ENCODE measurements around the gene TICAM2. TPM values are rescaled to one million over a fixed set of nuclear protein-coding genes. Genes with fewer than 3 reads are reported as not detected.

The TICAM2 gene
- total RNA-seq, 3 donors from 2014 or later, result 0.98 to 1.6 (median 1.5) TPM

DNA sequence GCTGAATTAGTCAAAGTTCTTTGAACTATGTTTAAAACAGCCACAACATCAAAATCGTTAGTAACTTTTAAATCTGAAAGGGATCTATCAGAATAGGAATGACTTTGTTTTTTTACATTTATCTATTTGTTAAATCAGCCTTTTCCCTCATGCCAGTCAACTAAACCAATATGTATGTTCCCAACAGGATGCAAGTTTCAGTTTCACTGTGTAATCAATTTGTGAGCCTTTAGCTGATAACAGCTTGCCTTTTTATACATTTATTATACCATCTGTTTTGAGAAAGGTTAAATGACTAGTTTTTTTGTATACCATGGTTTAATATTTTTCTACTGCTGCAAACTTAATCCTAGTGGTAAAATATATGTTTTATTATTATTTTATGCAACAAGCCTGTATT, 14.6 kb upstream of the TICAM2 start:
- intact Hi-C loops (cut with DNase I; ENCODE audit: low total_unique reads), result no loop called here
- Histone ChIP-seq H3K4me3 (no peak overlapping the region), H3K27me3 (no peaks in the 10 kb centered on the region), H3K27ac (no peak overlapping the region), H3K9me3 (no peaks in the 10 kb centered on the region), H3K36me3 (no peaks in the 10 kb centered on the region), H3K4me1 (no peaks in the 10 kb centered on the region)
- TF ChIP-seq, protein P1, sequence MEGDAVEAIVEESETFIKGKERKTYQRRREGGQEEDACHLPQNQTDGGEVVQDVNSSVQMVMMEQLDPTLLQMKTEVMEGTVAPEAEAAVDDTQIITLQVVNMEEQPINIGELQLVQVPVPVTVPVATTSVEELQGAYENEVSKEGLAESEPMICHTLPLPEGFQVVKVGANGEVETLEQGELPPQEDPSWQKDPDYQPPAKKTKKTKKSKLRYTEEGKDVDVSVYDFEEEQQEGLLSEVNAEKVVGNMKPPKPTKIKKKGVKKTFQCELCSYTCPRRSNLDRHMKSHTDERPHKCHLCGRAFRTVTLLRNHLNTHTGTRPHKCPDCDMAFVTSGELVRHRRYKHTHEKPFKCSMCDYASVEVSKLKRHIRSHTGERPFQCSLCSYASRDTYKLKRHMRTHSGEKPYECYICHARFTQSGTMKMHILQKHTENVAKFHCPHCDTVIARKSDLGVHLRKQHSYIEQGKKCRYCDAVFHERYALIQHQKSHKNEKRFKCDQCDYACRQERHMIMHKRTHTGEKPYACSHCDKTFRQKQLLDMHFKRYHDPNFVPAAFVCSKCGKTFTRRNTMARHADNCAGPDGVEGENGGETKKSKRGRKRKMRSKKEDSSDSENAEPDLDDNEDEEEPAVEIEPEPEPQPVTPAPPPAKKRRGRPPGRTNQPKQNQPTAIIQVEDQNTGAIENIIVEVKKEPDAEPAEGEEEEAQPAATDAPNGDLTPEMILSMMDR (IDR thresholded peaks at IDR 0.05), result no peak
- TF ChIP-seq POLR2AphosphoS5 (IDR thresholded peaks at IDR 0.05) (no peak), POLR2A (IDR thresholded peaks at IDR 0.05) (no peak)
- DNase-seq (ENCODE audit: low spot score in 2 of 2), result no peak

DNA sequence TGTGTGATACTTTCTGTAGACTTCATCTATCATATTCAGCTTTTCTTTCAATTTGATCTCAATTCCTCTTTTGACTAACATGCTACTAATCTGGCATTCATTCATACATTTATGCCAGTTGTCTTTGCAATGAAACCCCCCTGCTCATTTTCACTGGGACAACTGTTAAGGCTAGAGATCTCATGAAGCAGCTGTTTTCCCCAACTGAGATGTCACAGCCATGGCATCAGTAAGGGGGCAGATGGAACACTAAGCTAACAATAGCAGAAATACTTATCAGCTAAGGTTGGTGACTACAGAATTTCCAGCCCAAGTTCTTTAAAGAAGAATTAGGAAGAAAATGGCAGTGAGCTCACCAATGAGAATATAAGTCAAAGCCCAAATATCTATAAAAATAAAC, 14.2 kb upstream of the TICAM2 start:
- TF ChIP-seq POLR2A (IDR thresholded peaks at IDR 0.05) (no peak), POLR2AphosphoS5 (IDR thresholded peaks at IDR 0.05) (no peak)
- TF ChIP-seq, protein P1 (IDR thresholded peaks at IDR 0.05), result no peak
- DNase-seq (ENCODE audit: low spot score in 2 of 2), result no peak
- intact Hi-C loops (cut with DNase I; ENCODE audit: low total_unique reads), result no loop called here

DNA sequence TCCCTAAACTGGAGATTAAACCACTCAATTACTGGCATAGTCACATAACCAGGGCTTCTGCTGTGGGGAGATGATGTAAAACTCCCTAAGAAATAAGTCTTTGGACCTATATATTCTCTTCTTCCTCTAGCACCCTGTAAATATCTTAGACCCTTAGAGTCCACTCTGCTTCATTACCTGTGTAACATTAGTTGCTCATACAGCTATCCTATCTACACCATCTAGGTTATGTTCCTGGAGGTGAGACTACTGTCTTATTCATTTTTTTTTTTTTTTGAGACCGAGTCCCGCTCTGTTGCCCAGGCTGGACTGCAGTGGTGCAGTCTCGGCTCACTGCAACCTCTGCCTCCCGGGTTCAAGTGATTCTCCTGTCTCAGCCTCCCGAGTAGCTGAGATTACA, 9.6 kb upstream of the TICAM2 start:
- no peak for DNase-seq (ENCODE audit: low spot score in 2 of 2)
- no peak for TF ChIP-seq POLR2AphosphoS5 (IDR thresholded peaks at IDR 0.05)
- no peak for TF ChIP-seq POLR2A (IDR thresholded peaks at IDR 0.05)
- H3K9me3 ChIP-seq, result no peaks in the 10 kb centered on the region
- H3K27me3 ChIP-seq, result no peaks in the 10 kb centered on the region
- no peak overlapping the region for H3K4me3 ChIP-seq
- H3K4me1 ChIP-seq, result no peaks in the 10 kb centered on the region
- H3K27ac ChIP-seq, result no peak overlapping the region
- no peaks in the 10 kb centered on the region for H3K36me3 ChIP-seq
- intact Hi-C loops (cut with DNase I; ENCODE audit: low total_unique reads), result no loop called here

More for the DNA sequence above, 14.2 kb upstream of the TICAM2 start:
- Histone ChIP-seq H3K27me3 (no peaks in the 10 kb centered on the region), H3K36me3 (no peaks in the 10 kb centered on the region), H3K4me1 (no peaks in the 10 kb centered on the region), H3K9me3 (no peaks in the 10 kb centered on the region), H3K4me3 (no peak overlapping the region), H3K27ac (no peak overlapping the region)

DNA sequence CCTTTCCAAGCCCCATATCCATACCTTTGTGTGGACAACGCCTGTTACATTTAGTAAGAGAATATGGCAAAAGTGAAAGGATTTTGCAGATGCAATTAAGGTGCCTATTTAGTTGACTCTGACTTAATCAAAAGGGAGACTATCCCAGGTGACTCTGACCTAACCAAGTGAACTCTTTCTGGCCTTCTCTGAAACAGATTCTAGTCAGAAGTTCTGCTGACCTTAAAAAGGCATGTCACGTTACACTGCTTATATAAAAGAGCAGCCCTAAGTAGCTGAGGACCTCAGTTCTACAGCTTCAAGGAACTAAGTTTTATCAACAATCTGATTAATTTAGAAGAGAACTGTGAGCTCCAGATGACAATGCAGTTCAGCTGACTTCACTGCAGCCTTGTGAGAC, 5.7 kb upstream of the TICAM2 start:
- Histone ChIP-seq H3K4me3 (no peak overlapping the region), H3K4me1 (no peaks in the 10 kb centered on the region), H3K27ac (no peak overlapping the region), H3K9me3 (no peaks in the 10 kb centered on the region), H3K36me3 (no peaks in the 10 kb centered on the region), H3K27me3 (no peaks in the 10 kb centered on the region)
- no peak for DNase-seq (ENCODE audit: low spot score in 2 of 2)
- TF ChIP-seq POLR2A (IDR thresholded peaks at IDR 0.05) (no peak), POLR2AphosphoS5 (IDR thresholded peaks at IDR 0.05) (no peak)
- TF ChIP-seq, protein P1 (IDR thresholded peaks at IDR 0.05), result no peak
- intact Hi-C loops (cut with DNase I; ENCODE audit: low total_unique reads), result no loop called here

DNA sequence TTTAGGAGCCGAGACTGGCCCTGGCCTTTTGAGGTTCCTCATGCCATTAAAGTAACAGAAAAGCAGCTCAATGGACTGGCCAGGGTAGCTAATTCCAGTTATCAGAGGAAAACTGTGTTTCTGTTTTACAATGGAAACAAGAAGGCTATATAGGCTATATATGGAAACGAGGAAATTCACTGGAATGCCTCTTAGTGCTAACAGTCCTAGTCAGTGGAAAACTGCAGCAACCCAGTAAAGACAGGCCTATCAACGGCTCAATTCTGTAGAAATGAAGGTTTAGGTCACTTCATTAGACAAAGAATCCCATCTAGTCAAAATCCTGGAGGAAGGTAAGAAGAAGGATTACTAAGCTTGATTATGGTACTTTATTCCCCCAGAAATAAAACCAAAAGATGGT, 3.2 kb upstream of the TICAM2 start:
- no peaks in the 10 kb centered on the region for H3K36me3 ChIP-seq
- no peak overlapping the region for H3K4me3 ChIP-seq
- no peak overlapping the region for H3K27ac ChIP-seq
- H3K4me1 ChIP-seq, result no peaks in the 10 kb centered on the region
- DNase-seq (ENCODE audit: low spot score in 2 of 2), result no peak
- TF ChIP-seq POLR2A (IDR thresholded peaks at IDR 0.05), result no peak
- no peak for TF ChIP-seq POLR2AphosphoS5 (IDR thresholded peaks at IDR 0.05)
- TF ChIP-seq, protein P1 (IDR thresholded peaks at IDR 0.05), result no peak
- H3K27me3 ChIP-seq, result no peaks in the 10 kb centered on the region
- H3K9me3 ChIP-seq, result no peaks in the 10 kb centered on the region
- intact Hi-C loops (cut with DNase I; ENCODE audit: low total_unique reads), result no loop called here

DNA sequence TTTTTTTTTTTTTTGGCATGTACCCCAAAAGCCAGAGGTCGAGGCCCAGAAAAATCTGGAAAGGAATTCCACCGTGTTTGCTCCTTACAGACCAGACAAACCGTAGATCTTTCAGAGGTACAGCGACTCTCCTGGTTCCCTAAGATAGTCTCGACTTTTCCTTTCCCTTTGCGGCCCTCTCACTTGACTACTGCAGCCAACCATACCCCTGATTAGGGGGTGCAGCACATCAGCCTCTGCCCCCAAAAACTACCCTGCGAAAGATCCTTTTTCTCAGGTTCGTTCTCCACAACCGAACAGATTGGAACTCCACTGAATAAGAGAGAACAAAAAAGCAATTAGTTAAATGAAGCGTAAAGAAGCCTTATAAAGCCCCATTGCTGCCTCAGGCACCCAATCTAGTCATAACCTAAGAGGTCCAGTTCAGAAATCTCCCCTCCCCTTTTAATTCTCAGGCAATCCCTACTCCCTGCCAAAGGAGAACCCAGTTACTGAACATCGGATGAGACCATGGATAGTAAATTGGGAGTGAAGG, 379 bp upstream of the TICAM2 start:
- H3K9me3 ChIP-seq, result no peaks in the 10 kb centered on the region
- intact Hi-C loops (cut with DNase I; ENCODE audit: low total_unique reads), result no loop called here
- TF ChIP-seq, protein P1 (IDR thresholded peaks at IDR 0.05), result no peak
- TF ChIP-seq POLR2AphosphoS5 (IDR thresholded peaks at IDR 0.05) (no peak), POLR2A (IDR thresholded peaks at IDR 0.05) (no peak)
- DNase-seq (ENCODE audit: low spot score in 2 of 2), result no peak
- no peaks in the 10 kb centered on the region for H3K27me3 ChIP-seq
- H3K4me1 ChIP-seq, result no peaks in the 10 kb centered on the region
- peak overlapping the region; percentile 33 to 86 for H3K27ac ChIP-seq
- no peaks in the 10 kb centered on the region for H3K36me3 ChIP-seq
- H3K4me3 ChIP-seq, result peak overlapping the region; percentile 86 to 92 (median 91)

Data from breast epithelium (tissue), 4 donors.